HG03457 (cell line): Measurements from ENCODE around the gene ANO6.
"Not testable (repeated sequence)": the region's sequence is repeated elsewhere in the genome, so short reads cannot be mapped to it uniquely, and the experiment has no call there.

Experiments
- ATAC-seq: cut with Tn5 transposase; IDR thresholded peaks from one replicate; pipeline ENCODE4 v1.9.1; 2021; ENCODE audit warnings: moderate number of reproducible peaks; ENCODE audit not compliant: unreplicated experiment

Gene ANO6

GRCh38 chr12:45304514-45305178 is 88.8 kb downstream of the ANO6 start:
- no peak for ATAC-seq

- ATAC-seq = no peak
Observed at GRCh38 chr12:45305907-45306306, 90.0 kb downstream of the ANO6 start.

- ATAC-seq = no peak
Observed at GRCh38 chr12:45309836-45310626, 94.1 kb downstream of the ANO6 start.

GRCh38 chr12:45310627-45310968 is 94.7 kb downstream of the ANO6 start:
- ATAC-seq = no peak

GRCh38 chr12:45312012-45312411 is 96.1 kb downstream of the ANO6 start:
- no peak for ATAC-seq

GRCh38 chr12:45314770-45315169 is 98.9 kb downstream of the ANO6 start:
- ATAC-seq = no peak

GRCh38 chr12:45315462-45315861 is 99.6 kb downstream of the ANO6 start:
- ATAC-seq = no peak

GRCh38 chr12:45317261-45317660 is 101.4 kb downstream of the ANO6 start:
- ATAC-seq = not testable (repeated sequence)

- ATAC-seq = no peak
Observed at GRCh38 chr12:45322810-45323209, 106.9 kb downstream of the ANO6 start.

- ATAC-seq = no peak
Observed at GRCh38 chr12:45324391-45324790, 108.5 kb downstream of the ANO6 start.

GRCh38 chr12:45326358-45326975 is 110.6 kb downstream of the ANO6 start:
- no peak for ATAC-seq

GRCh38 chr12:45327823-45328383 is 112.0 kb downstream of the ANO6 start:
- no peak for ATAC-seq

- ATAC-seq = no peak
Observed at GRCh38 chr12:45329238-45329637, 113.3 kb downstream of the ANO6 start.

GRCh38 chr12:45329702-45330101 is 113.8 kb downstream of the ANO6 start:
- no peak for ATAC-seq

- no peak for ATAC-seq
Observed at GRCh38 chr12:45331552-45331951, 115.7 kb downstream of the ANO6 start.

GRCh38 chr12:45334396-45334795 is 118.5 kb downstream of the ANO6 start:
- ATAC-seq = no peak

- no peak for ATAC-seq
Observed at GRCh38 chr12:45336331-45336730, 120.4 kb downstream of the ANO6 start.

- ATAC-seq = no peak
Observed at GRCh38 chr12:45336762-45337596, 121.1 kb downstream of the ANO6 start.

GRCh38 chr12:45337835-45338234 is 121.9 kb downstream of the ANO6 start:
- ATAC-seq = no peak

GRCh38 chr12:45338272-45338671 is 122.4 kb downstream of the ANO6 start:
- no peak for ATAC-seq

GRCh38 chr12:45339035-45339434 is 123.1 kb downstream of the ANO6 start:
- ATAC-seq = no peak
